Endothelial cell of umbilical vein (primary cell): ENCODE measurements around the gene KIF6. TPM values are rescaled to one million over a fixed set of nuclear protein-coding genes. Genes with fewer than 3 reads are reported as not detected.

ENCODE experiments used
- BruUV-seq: library from RNA; stranded (reverse); fragments of 400-500 nt; replicated peaks from 2 replicates; lab custom pipeline; 2021; lab: Mats Ljungman, UMichigan
- CTCF ChIA-PET: fragments of 300-600, 350-600 bp; sonication (Branson Sonifier 250); formaldehyde crosslinking; loops from one replicate; lab custom pipeline; 2021; ENCODE audit warnings: antibody characterized with exemption, inconsistent platforms; lab: Charles Lee
- POLR2A ChIA-PET: fragments of 300-600, 350-600 bp; sonication (Branson Sonifier 250); formaldehyde crosslinking; loops from one replicate; lab custom pipeline; 2021; ENCODE audit warnings: antibody characterized with exemption, inconsistent platforms; lab: Charles Lee
- DNase-seq: peaks from one replicate; pipeline ENCODE4 v3.0.0-alpha.2; 2011; ENCODE audit warnings: low read depth, low spot score
- FAIRE-seq: peaks from 2 replicates; lab custom pipeline; 2011; peaks lifted over from hg19 to GRCh38; lab: Jason Lieb, UNC
- H2AFZ ChIP-seq: 2 replicates; pipeline ENCODE4 v1.6.0; 2012; ENCODE audit warnings: low read depth, low read length, control low read depth, inconsistent platforms
- H3K27ac ChIP-seq: 2 replicates; pipeline ENCODE4 v1.5.1; 2011; ENCODE audit warnings: low read depth, mild to moderate bottlenecking, control low read depth, low read length, moderate library complexity; ENCODE audit not compliant: insufficient read depth
- H3K27me3 ChIP-seq, 2 experiments: 2 replicates each; pipeline versions ENCODE4 v1.6.0 to v1.6.1; 2011; ENCODE audit warnings: low read length in 2 of 2, mixed read lengths in 1 of 2; ENCODE audit not compliant: control insufficient read depth in 2 of 2, insufficient read depth in 2 of 2
- H3K36me3 ChIP-seq, 2 experiments: 2 replicates in 1 of 2; 3 replicates in 1 of 2; pipeline ENCODE4 v1.5.1; 2011; ENCODE audit warnings: low read length in 2 of 2, mild to moderate bottlenecking in 1 of 2, moderate library complexity in 1 of 2; ENCODE audit not compliant: control insufficient read depth in 2 of 2, insufficient read depth in 2 of 2; ENCODE audit errors: extremely low read depth in 1 of 2
- H3K4me1 ChIP-seq: 3 replicates; pipeline ENCODE4 v1.5.1; 2011; ENCODE audit warnings: mild to moderate bottlenecking, low read length; ENCODE audit not compliant: control insufficient read depth, insufficient read depth; ENCODE audit errors: extremely low read depth
- H3K4me2 ChIP-seq: 2 replicates; pipeline ENCODE4 v1.6.1; 2011; ENCODE audit warnings: low read length, control low read depth, mixed read lengths; ENCODE audit not compliant: insufficient read depth
- H3K4me3 ChIP-seq, 3 experiments: fragments of 200-600 bp in 1 of 3; sonication (generic), shearing (Covaris generic) in 1 of 3; replicated peaks in 1 of 3; 2 replicates each; pipeline ENCODE4 v1.5.1; 2011 to 2016; ENCODE audit warnings: control low read depth in 3 of 3, low read length in 3 of 3, mild to moderate bottlenecking in 2 of 3, inconsistent platforms in 1 of 3, low read depth in 1 of 3, moderate library complexity in 1 of 3; ENCODE audit not compliant: insufficient read depth in 1 of 3
- H3K79me2 ChIP-seq: 2 replicates; pipeline ENCODE4 v1.6.0; 2012; ENCODE audit warnings: low read length, inconsistent platforms; ENCODE audit not compliant: control insufficient read depth, insufficient read depth
- H3K9ac ChIP-seq: replicated peaks from 2 replicates; pipeline ENCODE3; 2011; ENCODE audit warnings: low read length, control low read depth; ENCODE audit not compliant: insufficient read depth; ENCODE audit errors: extremely low read depth
- H3K9me1 ChIP-seq: replicated peaks from 3 replicates; pipeline ENCODE4 v1.6.0; 2011; ENCODE audit warnings: mild to moderate bottlenecking, low read length; ENCODE audit not compliant: control insufficient read depth, insufficient read depth; ENCODE audit errors: extremely low read depth
- H3K9me3 ChIP-seq: replicated peaks from 2 replicates; pipeline ENCODE4 v1.5.1; 2012; ENCODE audit warnings: low read length, inconsistent platforms; ENCODE audit not compliant: control insufficient read depth, insufficient read depth
- H4K20me1 ChIP-seq: replicated peaks from 2 replicates; pipeline ENCODE3; 2011; ENCODE audit warnings: mild to moderate bottlenecking, low read length; ENCODE audit not compliant: control insufficient read depth, insufficient read depth; ENCODE audit errors: extremely low read depth
- EZH2 ChIP-seq: IDR thresholded peaks from 2 replicates; pipeline ENCODE4 v1.6.1; 2012; ENCODE audit warnings: borderline replicate concordance, low read depth, mild to moderate bottlenecking, moderate library complexity, low read length, inconsistent platforms; ENCODE audit not compliant: severe bottlenecking
- GATA2 ChIP-seq: IDR thresholded peaks from 2 replicates; pipeline ENCODE4 v1.7.0; 2011; ENCODE audit warnings: low read depth, mild to moderate bottlenecking, moderate library complexity, mixed read lengths, low read length; ENCODE audit not compliant: insufficient read length, insufficient read depth
- POLR2A ChIP-seq: IDR thresholded peaks from 2 replicates; pipeline ENCODE4 v1.6.1; 2012; ENCODE audit warnings: low read depth, mild to moderate bottlenecking, control low read depth, low read length
- POLR2AphosphoS5 ChIP-seq: IDR thresholded peaks from 2 replicates; pipeline ENCODE4 v1.6.1; 2012; ENCODE audit warnings: low read depth, mild to moderate bottlenecking, control low read depth, low read length, moderate library complexity; ENCODE audit not compliant: insufficient read depth
- dilution Hi-C: fragments of 300-500 bp; cut with MboI; formaldehyde crosslinking; loops from one replicate; pipeline ENCODE4 v1.15.0; 2019; ENCODE audit warnings: low sequenced_read_pairs; ENCODE audit not compliant: extremely low pct_ligation_motif_present
- intact Hi-C: fragments of 100-400 bp; cut with micrococcal nuclease; formaldehyde crosslinking; loops from one replicate; pipeline ENCODE4 v1.10.0; 2022
- polyA plus RNA-seq, 4 experiments: library from polyadenylated mRNA; depleted of rRNA in 3 of 4; stranded (reverse) in 3 of 4; unstranded in 1 of 4; fragments of >200 nt; gene quantifications; 2 replicates each; pipeline versions ENCODE4 v1.2.1 to v1.2.3, GENCODE V29; 2011 to 2012; ENCODE audit warnings: missing spikeins in 1 of 4
- total RNA-seq: library from RNA; stranded (reverse); gene quantifications from 2 replicates; pipeline ENCODE4 v1.2.3, GENCODE V29; 2021

The KIF6 gene
- total and polyA plus RNA-seq, 2 donors (not counting 3 experiments of a cell fraction or from before 2014, with no cell fraction given), result not detected

- dilution Hi-C loops, result no loop called here
- H3K9me1 ChIP-seq, result no peaks in the 10 kb centered on the region
- ChIA-PET POLR2A (no interaction called here), CTCF (no interaction called here)
- no peaks in the 10 kb centered on the region for H3K27me3 ChIP-seq
- H3K9me3 ChIP-seq, result no peaks in the 10 kb centered on the region
- no peak within 1 kb of the TSS for H3K4me2 ChIP-seq
- H3K4me1 ChIP-seq, result no peaks in the 10 kb centered on the region
- DNase-seq (no peak), FAIRE-seq (no peak)
- H4K20me1 ChIP-seq, result no peaks in the 10 kb centered on the region
- no peak within 1 kb of the TSS for H3K9ac ChIP-seq
- intact Hi-C loops, result no loop called here
- H3K36me3 ChIP-seq, result no peaks in the 10 kb centered on the region
- BruUV-seq, result no TSS peak
- H3K79me2 ChIP-seq, result no peaks in the 10 kb centered on the region
- no peak within 1 kb of the TSS for H3K4me3 ChIP-seq
- TF ChIP-seq POLR2AphosphoS5 (no peak), GATA2 (no peak)
- H3K27ac ChIP-seq, result no peak within 1 kb of the TSS
- H2AFZ ChIP-seq, result no peak within 1 kb of the TSS
These were observed 402.8 kb downstream of the KIF6 start, which contains the start of gene KCNK16 for GRCh38 chr6:39322306-39322850. KCNK16 (minus strand) TSS chr6:39322702; CDS start chr6:39322540, 162 bp downstream.

- dilution Hi-C loops (no loop called here), intact Hi-C loops (no loop called here)
- no peaks in the 10 kb centered on the region for H3K9me1 ChIP-seq
- H3K4me2 ChIP-seq, result no peak overlapping the region
- no peak overlapping the region for H3K9ac ChIP-seq
- no peaks in the 10 kb centered on the region for H3K4me1 ChIP-seq
- H4K20me1 ChIP-seq, result no peaks in the 10 kb centered on the region
- BruUV-seq, result no TSS peak
- H3K36me3 ChIP-seq, result no peaks in the 10 kb centered on the region
- H3K9me3 ChIP-seq, result no peaks in the 10 kb centered on the region
- no peak overlapping the region for H3K4me3 ChIP-seq
- H2AFZ ChIP-seq, result no peak overlapping the region
- no peaks in the 10 kb centered on the region for H3K27me3 ChIP-seq
- H3K79me2 ChIP-seq, result no peaks in the 10 kb centered on the region
- TF ChIP-seq EZH2 (no peak), POLR2A (no peak)
- no peak overlapping the region for H3K27ac ChIP-seq
- DNase-seq (no peak), FAIRE-seq (no peak)
- ChIA-PET POLR2A (no interaction called here), CTCF (no interaction called here)
These were observed 403.4 kb downstream of the KIF6 start for GRCh38 chr6:39321761-39322160.
